AG09309 (cell line): ENCODE measurements around the gene FGF1.

Experiments
- DNase-seq: peaks from one replicate; pipeline ENCODE4 v3.0.0-alpha.2; 2010; ENCODE audit warnings: low read depth
- H3K4me3 ChIP-seq: 2 replicates; pipeline ENCODE4 v1.5.1; 2011; ENCODE audit warnings: mild to moderate bottlenecking, low read depth, low read length, moderate library complexity; ENCODE audit not compliant: control insufficient read depth
- TF ChIP-seq, protein P1 (sequence below): IDR thresholded peaks from 2 replicates; pipeline ENCODE4 v1.5.1; 2011; ENCODE audit warnings: mild to moderate bottlenecking, low read depth, low read length, inconsistent platforms; ENCODE audit not compliant: insufficient read depth, control insufficient read depth; ENCODE audit errors: missing control alignments

Gene FGF1

DNA sequence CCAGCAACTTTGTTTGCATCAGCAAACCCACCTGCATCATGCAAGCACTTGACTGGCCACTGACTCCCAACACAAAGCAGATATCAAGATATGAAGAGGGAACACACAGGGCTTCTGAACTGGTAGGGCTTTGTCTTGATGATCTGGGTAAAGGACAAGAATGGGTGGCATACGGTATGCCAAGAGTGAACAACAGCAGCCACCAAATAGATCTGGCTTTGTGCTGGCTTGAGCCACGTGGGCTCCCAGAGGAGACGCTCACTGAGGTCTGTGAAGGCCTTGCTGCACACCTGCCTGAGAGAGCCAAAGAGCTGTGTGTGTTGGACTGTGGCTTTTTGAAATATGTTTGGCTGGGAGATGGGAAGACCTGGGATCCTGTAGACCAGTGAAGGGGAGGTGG, 43.5 kb downstream of the FGF1 start:
- H3K4me3 ChIP-seq: no peak overlapping the region
- TF ChIP-seq, protein P1, sequence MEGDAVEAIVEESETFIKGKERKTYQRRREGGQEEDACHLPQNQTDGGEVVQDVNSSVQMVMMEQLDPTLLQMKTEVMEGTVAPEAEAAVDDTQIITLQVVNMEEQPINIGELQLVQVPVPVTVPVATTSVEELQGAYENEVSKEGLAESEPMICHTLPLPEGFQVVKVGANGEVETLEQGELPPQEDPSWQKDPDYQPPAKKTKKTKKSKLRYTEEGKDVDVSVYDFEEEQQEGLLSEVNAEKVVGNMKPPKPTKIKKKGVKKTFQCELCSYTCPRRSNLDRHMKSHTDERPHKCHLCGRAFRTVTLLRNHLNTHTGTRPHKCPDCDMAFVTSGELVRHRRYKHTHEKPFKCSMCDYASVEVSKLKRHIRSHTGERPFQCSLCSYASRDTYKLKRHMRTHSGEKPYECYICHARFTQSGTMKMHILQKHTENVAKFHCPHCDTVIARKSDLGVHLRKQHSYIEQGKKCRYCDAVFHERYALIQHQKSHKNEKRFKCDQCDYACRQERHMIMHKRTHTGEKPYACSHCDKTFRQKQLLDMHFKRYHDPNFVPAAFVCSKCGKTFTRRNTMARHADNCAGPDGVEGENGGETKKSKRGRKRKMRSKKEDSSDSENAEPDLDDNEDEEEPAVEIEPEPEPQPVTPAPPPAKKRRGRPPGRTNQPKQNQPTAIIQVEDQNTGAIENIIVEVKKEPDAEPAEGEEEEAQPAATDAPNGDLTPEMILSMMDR: no peak
- no peak for DNase-seq

DNA sequence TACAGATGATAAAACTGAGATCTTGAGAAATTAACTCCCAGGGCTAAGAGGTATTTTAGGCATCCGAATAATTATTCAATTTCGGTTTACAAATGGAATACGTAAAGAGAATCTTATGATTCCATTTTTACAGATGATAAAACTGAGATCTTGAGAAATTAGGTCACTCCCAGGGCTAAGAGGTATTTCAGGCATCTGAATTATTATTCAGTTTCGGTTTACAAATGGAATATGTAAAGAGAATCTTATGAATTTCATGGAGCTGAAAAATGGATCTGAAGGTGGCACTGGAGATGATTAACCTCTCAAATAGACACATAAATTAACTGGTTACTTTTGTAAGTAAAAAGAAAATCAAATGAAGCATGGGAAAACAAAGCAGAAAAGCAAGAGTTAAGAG, 44.2 kb downstream of the FGF1 start:
- no peak for DNase-seq
- no peak overlapping the region for H3K4me3 ChIP-seq
- TF ChIP-seq, protein P1: no peak

DNA sequence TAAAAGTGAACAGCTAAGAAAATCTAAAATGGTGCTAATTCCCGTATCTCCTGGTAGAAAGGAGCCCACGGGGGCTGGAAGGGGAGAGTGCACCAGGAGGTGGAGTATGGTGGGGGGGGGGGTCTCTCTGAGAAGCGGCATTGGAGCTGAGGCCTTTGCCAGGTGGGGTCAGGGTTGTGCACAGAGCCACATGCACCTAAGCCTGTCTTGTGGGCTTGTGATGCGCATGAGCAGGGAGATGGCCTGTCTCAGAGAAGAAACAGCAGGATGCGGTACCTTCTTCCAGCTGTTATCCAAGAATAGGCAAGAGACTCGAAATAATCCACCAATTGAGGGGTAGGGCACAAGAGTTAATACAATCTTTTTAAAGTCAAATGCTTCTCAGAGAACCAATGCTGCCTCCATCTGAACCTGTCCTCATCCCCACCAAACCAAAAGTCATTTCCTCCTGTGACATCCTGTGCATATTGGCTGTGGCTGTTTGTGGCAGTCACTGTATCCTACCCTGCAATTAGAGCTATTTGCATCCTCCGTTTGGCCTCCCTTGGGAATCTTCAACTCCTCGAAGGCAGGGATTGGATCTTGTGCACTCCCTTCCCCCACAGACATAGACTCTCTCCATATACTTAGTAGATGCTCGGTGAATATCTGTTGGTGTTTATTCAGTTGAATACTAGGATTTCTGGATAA, 45.4 kb downstream of the FGF1 start:
- no peak overlapping the region for H3K4me3 ChIP-seq
- TF ChIP-seq, protein P1: no peak
- DNase-seq: no peak

DNA sequence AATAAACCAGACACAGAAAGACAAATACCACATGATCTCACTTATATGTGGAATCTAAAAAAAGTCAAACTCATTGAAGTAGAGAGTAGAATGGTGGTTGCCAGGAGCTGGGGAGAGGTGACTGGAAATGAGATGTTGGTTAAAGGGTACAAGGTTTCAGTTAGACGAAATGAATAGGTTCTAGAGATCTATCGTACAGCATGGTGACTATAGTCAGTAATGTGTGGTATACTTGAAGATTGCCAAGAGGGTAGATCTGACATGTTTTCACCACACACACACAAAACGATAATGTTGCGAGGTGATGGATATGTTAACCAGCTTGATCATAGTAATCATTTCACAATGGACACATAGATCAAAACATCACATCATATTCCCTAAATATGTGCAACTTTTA, 46.4 kb downstream of the FGF1 start:
- no peak for DNase-seq
- TF ChIP-seq, protein P1: no peak

DNA sequence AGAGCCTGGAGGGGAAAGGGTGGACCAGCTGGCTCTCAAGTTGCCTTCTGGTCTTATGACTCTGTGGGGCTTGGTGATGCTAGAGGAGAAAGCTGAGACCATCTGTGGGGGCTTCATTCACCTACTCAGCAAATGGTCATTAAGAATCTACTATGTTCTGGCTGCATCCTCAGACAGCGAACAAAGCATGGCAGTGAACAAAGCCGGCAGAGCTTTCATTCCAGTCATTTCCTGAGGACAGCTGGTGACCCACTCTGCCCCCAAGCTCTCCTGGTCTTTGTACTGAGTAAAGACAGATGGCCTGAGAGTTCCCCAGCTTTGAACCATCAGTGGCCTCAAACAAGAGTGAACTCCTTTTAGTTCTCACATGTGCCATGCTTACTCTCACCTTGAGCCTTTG, 48.0 kb downstream of the FGF1 start:
- TF ChIP-seq, protein P1: no peak
- no peak for DNase-seq
- H3K4me3 ChIP-seq: no peak overlapping the region

More for the DNA sequence above, 46.4 kb downstream of the FGF1 start:
- no peak overlapping the region for H3K4me3 ChIP-seq

DNA sequence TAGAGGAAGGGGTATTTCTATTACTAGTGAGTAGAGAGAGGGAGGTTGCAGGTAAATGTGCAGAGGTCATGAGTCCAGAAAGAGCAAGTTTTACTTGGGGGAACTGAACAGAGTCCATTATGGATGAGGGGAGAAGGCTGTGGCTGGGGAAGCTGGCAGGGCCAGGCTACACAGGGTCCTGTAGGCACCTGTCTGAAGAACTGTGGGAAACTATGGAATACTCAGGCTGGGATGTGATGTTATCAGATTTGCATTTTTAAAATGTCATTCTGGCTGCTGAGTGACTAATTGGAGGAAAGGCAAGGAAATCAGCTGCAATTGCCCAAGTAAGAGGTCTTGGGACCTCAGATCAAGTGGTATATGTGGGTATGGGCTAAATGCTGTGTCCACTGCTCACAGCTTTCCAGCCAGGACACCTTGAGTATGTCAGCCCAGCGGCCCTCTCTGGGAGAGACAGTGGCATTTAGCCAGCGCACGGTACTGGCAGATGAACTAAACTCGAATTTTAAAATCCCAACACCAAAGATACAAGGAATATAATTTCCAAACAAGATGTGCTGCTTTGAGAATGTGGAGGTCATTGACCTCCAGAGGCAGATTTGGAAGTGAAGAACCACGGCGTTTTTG, 49.1 kb downstream of the FGF1 start:
- TF ChIP-seq, protein P1: no peak
- DNase-seq: no peak
- H3K4me3 ChIP-seq: no peak overlapping the region
